ENCODE data around the gene ARVCF.

ARVCF gene

DNA sequence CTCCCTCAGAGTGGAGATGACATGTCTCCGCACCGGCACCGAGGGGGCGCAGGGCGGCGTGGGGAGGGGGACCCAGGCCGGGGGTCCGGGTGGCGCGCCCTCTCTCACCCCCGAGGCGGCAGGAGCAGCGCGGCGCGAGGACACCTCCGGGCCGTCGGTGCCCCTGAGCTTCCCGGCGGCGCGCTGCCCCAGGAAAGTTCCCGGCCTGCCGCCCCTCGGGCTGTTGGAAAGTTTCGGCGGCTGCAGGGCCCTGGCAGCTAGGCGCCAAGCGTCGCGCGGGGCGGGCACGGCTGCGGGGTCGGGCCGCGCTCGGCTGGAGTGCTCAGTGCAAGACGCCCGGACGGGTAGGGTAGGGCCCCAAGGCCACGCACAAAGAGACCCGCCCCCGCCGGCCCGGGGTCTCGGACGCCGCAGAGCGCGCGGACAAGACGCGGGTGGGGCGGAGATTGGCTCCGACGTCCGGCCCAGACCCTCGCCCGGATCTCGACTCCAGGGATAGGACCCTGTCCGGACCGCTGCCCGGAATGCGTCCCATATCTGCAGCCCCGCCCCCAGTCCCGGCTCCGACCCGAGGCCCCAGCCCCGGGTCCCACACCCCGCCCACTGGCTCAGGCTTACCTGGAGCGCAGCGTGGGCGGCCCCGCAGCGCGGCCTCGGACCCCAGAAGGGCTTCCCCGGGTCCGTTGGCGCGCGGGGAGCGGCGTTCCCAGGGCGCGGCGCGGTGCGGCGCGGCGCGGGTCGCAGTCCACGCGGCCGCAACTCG, 471 bp downstream of the ARVCF start:
- no peak for DNase-seq (ENCODE audit: low read depth)

DNA sequence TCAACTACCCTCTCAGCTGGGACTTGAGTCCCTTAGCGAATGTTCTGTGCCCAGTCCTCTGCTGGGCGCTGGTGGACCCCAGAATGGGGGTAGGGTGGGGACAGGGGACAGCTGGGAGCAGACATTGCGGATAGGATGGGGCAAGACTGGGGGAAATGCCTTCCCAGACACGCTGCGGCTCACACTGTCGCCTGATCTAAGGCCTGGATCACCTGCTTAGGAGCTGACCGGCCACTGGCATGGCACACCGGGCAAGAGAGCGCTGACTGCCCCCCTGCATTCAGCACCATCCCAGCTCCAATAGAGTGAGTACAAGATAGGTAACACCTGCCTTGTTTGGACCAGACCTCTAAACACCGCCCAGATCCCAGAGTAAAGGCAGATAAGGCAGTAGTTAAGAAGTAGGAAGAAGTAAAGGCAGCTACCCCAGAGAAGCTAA, 1.4 kb downstream of the ARVCF start:
- DNase-seq (ENCODE audit: low read depth), result no peak

DNA sequence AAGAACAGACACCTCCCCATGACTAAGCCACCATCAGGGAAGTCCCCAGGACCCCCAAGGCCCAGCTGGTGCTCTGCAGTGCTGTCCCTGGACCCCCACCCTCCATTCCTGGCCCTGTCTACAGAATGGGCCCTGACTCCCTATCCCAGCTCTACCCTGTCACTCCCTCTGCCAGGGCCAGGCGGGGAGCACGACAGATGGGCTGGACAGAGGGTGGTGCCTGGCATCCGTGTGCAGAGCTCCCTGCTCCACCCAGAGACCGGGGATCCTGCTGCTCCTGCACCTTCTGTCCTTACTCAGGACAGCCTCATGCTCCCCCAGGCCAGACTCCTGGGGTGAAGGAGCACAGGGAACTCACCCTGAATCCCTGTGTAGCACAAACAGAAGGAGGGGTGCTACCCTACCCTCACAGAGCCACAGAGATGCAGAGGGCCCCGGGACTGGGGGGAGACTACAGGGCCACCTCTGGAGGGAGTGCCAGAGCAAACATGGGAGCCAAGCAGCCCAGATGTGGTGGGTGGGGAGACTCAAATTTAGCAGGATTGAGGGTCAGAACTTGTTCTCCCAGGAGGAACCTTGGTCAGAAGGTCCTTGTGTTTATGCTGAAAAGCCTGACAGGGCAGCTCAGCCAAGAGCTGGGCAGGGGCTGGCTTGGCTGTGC, 2.0 kb downstream of the ARVCF start:
- DNase-seq (ENCODE audit: low read depth), result no peak

DNA sequence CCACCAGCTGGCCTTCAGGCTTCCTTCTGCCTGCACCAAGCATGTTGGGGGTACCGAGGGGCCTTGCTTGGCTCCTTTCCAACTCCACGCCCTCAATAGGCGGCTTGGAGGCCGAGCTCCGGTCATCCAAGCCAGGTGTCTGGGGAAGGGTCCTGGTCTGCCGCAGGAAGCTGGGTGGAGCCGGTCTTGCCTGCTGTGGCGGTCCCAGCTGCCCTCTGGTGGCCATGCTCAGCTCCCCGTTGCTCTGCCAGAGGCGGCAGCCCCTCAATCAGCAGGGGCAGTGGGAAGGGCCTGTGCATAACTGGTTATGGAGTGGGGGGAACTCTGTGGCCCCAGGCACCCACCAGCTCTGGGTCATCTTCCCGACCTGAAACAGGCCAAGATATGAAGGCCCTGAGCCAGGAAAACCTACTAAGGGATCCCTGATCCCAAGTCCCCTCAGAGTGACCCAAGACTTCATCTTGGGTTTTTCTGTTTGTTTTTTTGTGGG, 3.2 kb downstream of the ARVCF start:
- no peak for DNase-seq (ENCODE audit: low read depth)

- no peak for DNase-seq (ENCODE audit: low read depth)
Measured at GRCh38 chr22:20012741-20013331, 3.8 kb downstream of the ARVCF start.

GRCh38 chr22:20011993-20012740, 4.5 kb downstream of the ARVCF start:
- DNase-seq (ENCODE audit: low read depth), result no peak

DNA sequence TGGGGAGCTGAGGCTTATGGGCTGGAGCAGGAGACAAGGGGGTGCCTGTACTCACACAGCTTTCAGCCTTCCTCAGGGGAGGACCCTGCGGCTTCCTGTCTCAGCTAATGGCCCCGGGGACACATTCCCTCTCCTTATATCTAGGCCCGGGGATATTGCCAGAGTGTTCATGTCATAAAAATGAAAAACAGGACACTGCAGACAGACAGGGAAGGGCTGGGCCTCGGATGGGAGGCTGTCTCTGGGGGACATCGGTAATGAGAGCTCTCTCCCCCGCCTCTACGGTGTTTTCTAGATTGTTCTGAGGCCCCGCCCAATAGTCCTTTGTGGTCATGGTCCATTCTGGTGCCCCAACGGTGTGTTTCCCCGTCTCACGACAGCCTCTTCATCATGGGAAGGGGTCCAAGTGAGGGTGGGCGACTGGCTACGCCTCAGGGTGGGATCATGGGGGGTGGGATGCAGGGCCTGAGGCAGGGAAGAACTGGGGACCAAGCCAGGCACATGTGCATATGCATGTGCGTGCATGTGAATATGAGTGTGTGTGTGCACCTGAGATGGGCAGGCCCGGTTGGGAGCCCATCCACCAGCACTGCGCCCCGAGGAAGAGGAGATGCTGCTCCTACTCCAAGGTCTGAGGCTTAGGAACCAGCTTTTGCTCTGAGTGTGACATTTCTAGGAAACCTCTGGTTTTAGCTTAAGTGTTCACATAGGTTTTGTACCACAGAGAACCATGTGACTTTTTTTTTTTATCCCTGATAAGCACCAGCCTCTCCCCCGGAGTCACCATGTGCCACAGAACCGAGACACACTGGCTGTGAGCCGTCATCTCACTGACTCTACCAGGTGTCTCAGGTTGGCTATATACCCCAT, 5.3 kb downstream of the ARVCF start:
- no peak for DNase-seq (ENCODE audit: low read depth)

DNA sequence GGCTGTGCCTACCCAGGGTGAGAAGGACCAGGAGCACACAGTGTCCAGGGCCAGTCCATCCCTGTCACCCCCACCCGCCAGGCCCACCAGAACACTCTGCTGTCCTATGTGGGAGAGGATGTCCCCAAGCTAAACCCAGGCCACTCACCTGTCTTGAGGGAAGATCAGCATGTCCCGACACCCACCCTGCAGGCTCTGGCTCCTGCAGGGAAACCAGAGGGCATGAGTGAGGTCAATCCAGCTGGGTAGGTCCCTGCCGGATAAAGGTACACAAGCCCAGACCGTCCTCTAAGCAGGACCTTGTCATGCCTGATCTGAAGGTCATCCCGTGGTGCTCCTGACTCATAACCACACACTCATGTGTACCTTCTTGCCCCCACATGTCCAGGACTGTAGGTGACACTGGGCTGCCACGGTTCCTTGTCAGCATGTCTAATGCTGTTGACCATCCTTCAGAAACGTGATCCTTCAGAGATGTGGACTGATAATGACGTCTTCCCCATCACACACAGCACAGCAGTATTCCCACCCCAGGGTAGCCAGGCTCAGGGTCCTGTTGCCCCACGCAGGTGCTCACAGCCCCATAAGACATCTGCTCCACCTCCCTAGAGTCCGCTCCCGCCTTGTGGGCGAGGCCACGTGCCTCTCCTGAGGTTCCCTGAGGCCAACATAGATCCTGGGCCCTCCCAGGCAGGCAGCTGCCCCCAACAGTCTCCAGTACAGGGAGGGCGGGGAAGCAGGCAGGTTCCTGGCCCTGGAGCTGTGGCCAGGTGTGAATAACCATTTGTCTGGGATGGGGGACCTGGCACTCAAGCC, 6.1 kb downstream of the ARVCF start:
- no peak for DNase-seq (ENCODE audit: low read depth)

- DNase-seq (ENCODE audit: low read depth), result no peak
Measured at GRCh38 chr22:20009582-20010306, 6.9 kb downstream of the ARVCF start.

GRCh38 chr22:20009018-20009491, 7.6 kb downstream of the ARVCF start:
- DNase-seq (ENCODE audit: low read depth), result no peak

DNA sequence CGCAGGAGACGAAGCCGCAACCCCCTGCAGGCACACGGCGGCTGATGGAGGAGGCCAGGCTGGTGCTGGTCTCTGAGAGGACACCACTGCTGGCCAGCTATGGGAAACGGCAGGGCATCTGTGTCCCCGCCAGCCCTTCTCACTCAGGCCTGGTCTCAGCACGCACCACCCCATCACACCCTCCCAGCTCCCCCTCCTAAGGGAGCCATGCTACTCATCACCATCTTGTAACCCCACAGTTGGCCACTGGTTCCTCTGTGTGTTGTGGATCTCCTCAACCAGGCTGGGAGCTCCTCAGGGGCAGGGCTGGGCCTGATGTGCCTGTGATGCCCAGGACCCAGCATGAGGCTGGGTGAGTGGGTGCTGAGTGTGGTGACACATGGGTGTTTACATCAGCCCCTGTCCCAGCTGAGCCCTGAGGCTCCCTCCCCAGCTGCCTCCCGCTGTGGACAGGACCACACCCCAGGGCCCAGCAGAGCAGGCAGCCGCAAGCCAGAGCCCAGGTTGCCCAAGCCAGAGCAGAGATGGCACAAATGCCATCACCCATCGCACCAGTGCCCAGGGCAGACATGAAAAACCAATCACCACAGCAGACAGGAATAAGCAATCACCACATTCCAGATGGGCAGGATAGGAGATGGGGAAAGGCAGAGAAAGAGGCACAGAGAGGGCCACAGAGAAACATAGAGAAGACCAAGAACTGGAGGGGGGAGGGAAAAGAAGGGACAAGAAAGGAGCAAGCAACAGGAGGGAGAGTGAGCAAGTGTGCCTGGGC, 8.2 kb downstream of the ARVCF start:
- DNase-seq (ENCODE audit: low read depth), result no peak

DNA sequence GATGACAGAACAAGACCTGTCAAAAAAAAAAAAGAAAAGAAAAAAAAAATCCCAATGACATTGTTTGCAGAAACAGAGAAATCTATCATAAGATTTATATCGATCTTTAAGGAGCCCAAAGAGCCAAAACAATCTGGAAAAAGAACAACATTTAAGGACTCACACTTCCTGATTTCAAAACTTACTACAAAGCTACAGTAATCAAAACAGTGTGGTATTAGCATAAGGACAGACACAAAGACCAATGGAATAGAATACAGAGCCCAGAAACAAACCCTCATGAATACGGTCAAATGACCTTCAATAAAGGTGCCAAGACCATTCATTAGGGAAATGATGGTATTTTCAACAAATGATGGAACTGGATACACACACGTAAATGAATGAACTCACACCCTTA, 12.2 kb downstream of the ARVCF start:
- DNase-seq (ENCODE audit: low read depth), result no peak

DNA sequence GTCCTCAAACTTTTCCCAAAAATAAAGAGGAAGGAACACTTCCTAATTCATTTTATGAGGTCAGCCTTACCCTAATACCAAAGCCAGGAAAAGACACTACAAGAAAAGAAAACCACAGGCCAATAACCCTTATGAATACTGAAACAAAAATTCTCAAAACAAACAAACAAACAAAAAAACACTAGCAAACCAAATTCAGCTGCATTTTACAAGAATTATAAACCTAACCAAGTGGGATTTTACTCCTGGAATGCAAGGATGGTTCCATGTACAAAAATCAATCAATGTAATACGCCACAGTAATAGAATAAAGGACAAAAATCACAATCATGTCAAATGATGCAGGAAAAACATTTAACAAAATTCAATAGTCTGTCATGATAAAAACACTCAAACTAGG, 13.3 kb downstream of the ARVCF start:
- no peak for DNase-seq (ENCODE audit: low read depth)

- no peak for DNase-seq (ENCODE audit: low read depth)
Measured at GRCh38 chr22:20002636-20003035, 14.0 kb downstream of the ARVCF start.

DNA sequence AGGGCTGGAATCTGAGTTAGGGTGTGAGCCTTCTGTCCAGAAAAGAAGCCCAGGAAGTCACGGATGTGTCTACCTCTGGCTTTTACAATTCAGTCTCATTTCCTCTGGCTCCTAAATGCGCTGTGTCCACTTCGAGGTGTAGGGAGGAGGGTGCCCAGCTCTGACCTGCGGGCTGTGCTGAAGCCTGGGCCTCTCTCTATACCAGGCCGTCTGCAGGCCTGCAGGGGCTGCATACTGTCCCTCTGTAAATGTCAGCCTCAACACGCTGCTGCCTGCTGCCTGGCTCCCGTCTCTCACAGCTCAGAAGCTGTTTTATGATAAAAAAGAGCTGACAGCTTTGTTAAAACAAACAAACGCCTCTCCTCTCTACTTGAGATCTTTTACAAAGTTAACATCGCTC, 14.5 kb downstream of the ARVCF start:
- DNase-seq (ENCODE audit: low read depth), result no peak

GRCh38 chr22:20001082-20001638, 15.5 kb downstream of the ARVCF start:
- DNase-seq (ENCODE audit: low read depth), result no peak

- DNase-seq (ENCODE audit: low read depth), result no peak
Measured at GRCh38 chr22:20000246-20001081, 16.2 kb downstream of the ARVCF start.

All from stimulated activated CD8-positive, alpha-beta memory T cell treated with anti-CD3 and anti-CD28 coated beads, Interleukin-15, amount 100 ng/mL, for 1 hour (primary cell).